ENCODE measurements around the gene PTGER4.

The PTGER4 gene

DNA sequence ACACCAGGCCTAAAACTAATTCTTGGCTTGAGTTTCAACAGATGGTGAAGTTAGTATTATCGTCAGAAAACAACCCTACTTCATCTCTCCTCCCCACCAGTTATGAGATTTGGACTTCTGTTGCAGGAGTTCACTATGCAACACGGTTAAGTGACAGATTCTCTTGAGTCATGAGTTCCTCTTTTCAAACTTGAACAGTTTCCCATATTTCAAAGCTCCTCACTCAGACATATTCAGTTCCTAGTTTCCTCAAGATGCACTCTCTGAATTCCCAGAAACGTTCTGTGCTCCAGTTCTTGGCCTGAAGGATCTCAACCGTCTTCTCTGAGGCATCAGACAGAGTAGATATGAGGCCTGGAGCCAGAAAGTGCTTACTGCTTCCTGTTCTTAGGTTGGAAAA, 7.3 kb upstream of the PTGER4 start:
- no peak for DNase-seq

DNA sequence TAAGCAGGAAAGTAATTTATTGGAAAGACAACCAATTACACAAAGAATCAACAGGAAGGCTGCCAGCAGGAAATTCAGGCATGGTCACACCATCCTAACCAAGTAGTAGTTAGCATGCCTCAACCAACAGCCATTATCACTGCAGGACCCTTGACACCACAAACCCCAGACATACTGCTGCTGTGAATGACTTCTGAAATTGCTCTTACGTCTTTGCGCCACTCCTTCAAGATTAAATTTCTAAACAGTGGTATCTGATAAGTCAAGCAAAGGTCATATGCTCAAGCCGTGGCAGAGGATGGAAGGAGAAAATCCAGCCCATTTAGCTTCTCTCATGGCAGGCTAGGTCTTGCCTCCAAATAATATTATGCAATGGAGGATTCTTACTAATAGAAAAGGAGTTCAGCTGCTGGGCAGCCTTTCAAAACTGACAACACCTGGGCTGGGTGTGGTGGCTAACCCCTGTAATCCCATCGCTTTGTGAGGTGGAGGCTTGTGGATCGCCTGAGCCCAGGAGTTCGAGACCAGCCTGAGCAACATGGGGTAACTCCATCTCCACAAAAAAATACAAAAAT, 5.0 kb upstream of the PTGER4 start:
- no peak for DNase-seq

DNA sequence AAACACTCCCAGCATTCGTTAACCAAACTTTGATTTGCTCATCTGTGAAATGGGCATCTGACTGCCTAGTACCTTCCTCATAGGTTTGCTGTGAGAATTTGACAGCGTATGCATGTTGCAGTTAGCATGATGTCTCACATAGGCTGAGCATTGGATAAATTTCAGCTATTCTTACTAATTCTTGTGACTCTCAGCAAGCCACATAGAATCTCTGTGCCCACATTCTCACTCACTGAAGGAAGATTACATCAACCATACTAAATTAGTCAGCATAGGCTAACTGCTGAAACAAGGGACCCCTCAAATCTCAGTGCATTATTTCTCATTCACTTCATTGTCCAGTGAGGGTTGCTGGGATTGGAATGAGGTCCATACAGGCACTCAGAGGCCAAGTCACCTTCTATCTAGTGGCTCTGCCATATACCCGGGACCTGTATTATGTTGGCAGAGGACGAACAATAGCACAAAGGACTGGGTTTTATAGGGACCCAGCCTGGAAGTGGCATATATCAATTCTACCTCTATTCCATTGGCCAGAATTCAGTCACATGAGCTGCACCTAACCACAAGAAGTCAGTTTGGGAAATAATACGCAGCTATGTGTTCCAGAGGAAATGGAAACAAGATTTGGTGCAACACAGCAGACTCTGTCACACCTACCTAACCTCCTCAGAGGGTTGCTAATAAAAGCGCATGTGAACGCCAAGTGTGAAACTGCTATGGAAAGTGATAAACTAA, 4.2 kb upstream of the PTGER4 start:
- no peak for DNase-seq

DNA sequence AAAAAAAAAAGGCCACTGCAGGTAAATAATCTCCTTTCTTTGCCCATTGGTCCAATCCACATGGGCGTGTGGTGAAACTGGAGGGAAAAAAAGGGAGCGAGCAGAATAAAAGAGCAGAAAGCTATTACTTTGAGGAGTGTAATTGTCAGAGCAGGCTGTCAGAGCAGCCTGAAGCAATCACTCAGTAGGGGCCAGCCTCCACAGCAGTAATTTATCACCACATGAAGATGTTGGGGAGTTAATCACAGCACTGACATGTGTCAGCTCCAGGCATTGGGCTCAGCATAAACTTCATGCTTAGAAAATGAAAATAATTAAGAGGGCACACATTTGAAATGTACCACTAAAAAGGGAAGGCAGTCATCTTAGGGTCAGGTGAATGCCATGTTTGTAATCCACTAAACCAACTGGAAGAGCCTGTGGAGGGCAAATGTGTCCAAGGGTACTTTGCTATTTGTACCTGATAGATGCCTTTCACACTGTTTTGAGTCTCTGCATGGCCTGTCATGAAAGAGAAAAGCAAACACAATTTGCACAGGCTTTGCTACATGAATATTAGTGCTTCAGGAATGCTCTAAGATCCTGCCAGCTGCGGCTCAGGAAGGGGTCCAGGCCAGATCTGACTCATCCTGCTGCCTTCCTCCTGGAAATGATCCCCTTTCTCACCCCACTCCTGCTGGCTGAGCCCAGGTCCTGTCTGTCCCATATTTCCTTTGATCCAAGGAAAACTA, 2.9 kb upstream of the PTGER4 start:
- DNase-seq: no peak

DNA sequence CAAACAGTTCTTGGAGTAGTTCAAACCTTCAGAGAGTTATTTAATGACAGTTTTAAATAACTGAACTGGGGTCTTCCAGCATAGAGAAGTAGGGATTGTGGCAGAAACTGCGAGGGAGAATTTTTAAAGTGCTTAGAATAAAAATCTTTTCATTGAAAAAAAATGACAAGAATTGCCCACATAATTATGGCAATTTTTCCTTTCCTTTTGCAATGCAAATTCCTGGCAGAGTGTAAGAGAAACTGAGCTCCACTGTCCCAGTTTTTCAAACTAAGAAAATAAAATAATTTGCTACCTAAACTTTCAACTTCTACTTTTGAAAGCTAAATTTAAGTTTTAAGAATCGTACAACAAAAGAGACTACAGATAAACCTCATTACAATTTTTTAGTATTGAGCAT, 2.3 kb upstream of the PTGER4 start:
- no peak for DNase-seq

DNA sequence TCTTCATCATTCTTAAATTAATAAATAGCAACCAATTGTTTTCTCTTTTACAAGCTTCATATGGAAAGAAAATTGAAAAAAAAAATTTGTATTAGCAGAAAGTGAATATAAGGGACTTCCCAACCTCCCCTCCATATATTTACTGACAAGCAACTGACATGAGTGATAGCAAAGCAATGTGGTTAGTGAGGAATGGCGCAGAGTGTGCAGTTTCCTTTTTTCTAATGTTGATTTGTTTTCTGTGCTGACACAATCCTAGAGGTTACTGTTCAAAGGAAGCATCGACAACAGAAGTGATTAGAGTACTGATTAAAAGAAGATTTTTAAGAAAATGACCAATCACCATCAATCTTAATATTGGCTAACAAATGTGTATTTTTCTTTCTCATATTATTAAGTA, 1.7 kb upstream of the PTGER4 start:
- no peak for DNase-seq

DNA sequence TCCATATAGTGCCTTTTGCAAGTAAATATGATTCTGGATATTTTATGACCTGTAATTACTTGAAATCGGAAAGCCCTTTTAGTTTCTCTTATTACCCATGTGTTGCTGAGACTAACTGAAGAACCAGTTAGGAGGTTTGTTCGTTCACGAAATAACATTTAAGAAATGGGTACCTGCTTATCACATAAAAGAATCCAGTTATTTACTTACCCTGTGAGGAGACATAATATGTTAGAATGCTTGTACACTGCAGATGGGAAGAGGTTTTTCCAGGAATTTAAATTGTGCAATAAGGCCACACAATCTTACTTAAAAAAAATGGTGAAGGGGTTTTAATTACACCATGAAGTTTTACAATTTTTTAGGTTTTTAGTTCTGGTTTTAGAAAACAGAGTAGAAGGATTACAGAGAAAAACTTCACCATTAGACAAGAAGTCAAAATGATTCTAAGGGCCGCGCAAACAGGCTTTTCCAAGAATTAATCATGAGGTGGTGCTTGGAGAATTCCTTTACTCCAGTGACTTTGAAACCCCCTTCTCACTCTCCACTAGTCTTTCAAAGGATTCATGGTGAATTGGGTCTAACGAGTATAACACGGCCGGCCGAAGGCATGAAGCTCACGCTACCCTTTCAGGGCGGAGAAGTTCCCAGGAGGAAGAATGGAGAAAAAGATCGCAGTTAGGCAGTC, 1.1 kb upstream of the PTGER4 start:
- peak; percentile 74 for DNase-seq

- peak; percentile 92 for DNase-seq
Observed at GRCh38 chr5:40679148-40679912, 385 bp upstream of the PTGER4 start.

GRCh38 chr5:40680741-40681362, 1.1 kb downstream of the PTGER4 start:
- DNase-seq: peak; percentile 70

DNA sequence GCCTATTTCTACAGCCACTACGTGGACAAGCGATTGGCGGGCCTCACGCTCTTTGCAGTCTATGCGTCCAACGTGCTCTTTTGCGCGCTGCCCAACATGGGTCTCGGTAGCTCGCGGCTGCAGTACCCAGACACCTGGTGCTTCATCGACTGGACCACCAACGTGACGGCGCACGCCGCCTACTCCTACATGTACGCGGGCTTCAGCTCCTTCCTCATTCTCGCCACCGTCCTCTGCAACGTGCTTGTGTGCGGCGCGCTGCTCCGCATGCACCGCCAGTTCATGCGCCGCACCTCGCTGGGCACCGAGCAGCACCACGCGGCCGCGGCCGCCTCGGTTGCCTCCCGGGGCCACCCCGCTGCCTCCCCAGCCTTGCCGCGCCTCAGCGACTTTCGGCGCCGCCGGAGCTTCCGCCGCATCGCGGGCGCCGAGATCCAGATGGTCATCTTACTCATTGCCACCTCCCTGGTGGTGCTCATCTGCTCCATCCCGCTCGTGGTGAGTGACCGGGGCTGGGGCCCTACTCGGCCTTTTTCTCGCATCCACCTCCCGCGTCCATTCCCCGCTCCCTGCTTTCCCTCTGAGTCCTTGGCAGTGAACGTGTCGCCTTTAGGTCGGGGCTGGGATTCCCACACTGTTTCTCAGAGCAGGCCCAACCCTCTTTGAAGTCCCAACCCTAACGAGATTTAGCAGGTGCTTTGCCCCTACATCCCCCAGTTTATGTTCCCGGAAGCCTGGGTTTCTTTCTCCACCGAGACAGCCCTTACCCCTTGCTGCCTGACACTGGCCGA, 1.8 kb downstream of the PTGER4 start:
- DNase-seq: peak; percentile 61

DNA sequence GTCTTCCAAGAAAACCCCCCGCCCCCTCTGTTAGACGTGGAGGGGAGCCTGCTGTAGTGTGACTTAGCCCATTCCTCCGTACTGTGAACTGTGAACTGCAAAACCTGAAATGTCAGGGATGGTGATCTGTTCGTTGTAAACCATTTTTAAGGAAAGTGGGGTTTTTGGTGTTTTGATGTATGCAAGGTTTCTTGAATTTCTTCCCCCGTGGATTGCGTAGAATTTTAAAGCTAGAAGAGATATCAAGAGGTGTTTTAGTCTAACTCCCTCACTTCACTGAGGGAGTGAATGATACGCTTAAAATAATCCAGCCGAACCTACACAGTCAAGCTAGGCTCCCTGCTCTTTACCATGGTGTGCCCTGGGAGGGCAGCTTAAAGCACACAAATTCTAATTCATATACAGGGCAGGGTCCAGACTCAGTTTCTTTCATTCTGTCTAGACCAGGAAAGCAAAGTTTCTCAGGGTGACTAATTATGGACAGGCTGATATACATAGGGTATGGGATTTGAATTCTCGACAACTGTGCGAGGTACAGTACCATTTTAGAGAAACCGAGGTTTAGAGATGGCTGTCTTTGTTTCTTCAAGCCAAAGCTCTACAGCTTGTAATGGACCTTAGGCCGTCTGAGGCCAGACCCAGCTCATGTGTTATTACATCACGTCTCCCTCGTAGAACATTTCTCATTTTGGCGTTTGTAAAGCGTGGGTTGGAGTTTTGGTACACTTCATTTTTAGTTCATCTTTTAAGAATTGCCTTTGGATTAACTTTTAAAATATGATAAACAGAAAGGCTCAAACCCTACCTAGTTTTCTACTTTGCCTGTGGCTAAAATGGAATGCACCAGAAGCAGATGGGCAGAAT, 2.7 kb downstream of the PTGER4 start:
- no peak for DNase-seq

DNA sequence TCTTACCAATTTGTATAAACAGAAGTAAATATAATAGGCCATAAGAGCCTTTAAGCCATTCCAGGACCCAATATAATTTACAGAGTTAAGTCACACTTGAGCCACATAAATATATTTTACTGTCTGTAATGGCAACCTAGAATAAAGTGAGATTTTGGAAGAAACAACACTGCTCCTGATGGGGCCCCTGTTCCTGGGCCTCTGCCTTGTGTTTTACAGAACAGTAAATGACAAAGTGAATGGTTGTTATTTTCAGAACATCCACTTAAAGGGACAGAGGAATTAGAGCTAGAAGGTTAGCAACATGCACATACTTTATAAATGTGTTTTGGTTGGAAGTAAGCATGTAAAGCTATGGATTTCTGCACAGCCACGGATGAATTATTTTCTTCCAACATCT, 3.6 kb downstream of the PTGER4 start:
- no peak for DNase-seq

GRCh38 chr5:40685193-40685592, 5.5 kb downstream of the PTGER4 start:
- no peak for DNase-seq

GRCh38 chr5:40685976-40686486, 6.3 kb downstream of the PTGER4 start:
- no peak for DNase-seq

- DNase-seq: no peak
Observed at GRCh38 chr5:40687321-40687720, 7.6 kb downstream of the PTGER4 start.

GRCh38 chr5:40688127-40688761, 8.5 kb downstream of the PTGER4 start:
- DNase-seq: peak; percentile 97

DNA sequence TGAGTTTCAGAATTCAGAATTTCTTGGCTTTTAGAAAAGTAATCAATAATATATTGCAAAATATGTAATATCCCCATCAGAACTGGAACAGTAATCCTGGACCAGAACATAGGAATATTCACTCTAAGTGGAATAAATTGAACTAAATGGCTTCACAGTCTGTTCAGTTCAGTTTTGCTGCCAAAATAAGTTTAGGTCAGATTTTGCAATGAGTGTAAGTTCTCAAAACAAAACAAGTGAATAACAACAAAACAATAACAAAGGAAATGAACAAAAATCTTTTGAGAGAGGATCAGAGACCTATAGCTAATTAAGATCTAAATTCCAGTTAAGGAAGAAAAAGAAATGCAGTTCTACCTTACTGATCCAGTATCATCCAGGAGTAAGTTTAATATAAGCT, 9.3 kb downstream of the PTGER4 start:
- no peak for DNase-seq

DNA sequence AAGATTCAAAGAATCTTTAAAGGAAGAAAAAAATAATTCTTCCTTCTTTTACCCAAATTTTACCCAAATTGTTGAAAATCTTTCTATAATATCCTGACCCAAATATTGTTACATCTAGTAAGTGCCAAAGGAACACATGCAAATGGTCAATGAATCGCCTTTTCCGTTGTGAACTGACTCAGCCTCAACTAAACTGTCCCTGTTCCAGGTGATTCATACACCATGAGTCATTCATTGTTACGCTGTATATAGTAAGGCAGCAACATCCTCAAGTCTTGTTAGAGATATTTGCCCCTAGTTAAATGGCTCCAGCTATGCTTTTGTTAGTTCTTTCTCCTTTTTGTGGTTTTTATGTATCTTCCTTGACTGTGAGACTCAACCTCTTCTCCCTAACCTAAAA, 9.7 kb downstream of the PTGER4 start:
- DNase-seq: no peak

GRCh38 chr5:40690267-40690666, 10.6 kb downstream of the PTGER4 start:
- DNase-seq: no peak

DNA sequence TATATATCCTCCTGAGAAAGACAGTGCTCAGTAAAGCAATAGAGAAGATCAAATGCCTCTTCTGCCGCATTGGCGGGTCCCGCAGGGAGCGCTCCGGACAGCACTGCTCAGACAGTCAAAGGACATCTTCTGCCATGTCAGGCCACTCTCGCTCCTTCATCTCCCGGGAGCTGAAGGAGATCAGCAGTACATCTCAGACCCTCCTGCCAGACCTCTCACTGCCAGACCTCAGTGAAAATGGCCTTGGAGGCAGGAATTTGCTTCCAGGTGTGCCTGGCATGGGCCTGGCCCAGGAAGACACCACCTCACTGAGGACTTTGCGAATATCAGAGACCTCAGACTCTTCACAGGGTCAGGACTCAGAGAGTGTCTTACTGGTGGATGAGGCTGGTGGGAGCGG, 12.2 kb downstream of the PTGER4 start:
- no peak for DNase-seq

All from eye (tissue), 1 donor.